Endothelial cell of umbilical vein (primary cell): ENCODE data around the gene LEAP2. TPM values are rescaled to one million over a fixed set of nuclear protein-coding genes. Genes with fewer than 3 reads are reported as not detected.

Source experiments
- BruUV-seq: library from RNA; stranded (reverse); fragments of 400-500 nt; replicated peaks from 2 replicates; lab custom pipeline; 2021; lab: Mats Ljungman, UMichigan
- CTCF ChIA-PET: fragments of 300-600, 350-600 bp; sonication (Branson Sonifier 250); formaldehyde crosslinking; loops from one replicate; lab custom pipeline; 2021; ENCODE audit warnings: antibody characterized with exemption, inconsistent platforms; lab: Charles Lee
- POLR2A ChIA-PET: fragments of 300-600, 350-600 bp; sonication (Branson Sonifier 250); formaldehyde crosslinking; loops from one replicate; lab custom pipeline; 2021; ENCODE audit warnings: antibody characterized with exemption, inconsistent platforms; lab: Charles Lee
- DNase-seq: peaks from one replicate; pipeline ENCODE4 v3.0.0-alpha.2; 2011; ENCODE audit warnings: low read depth, low spot score
- FAIRE-seq: peaks from 2 replicates; lab custom pipeline; 2011; peaks lifted over from hg19 to GRCh38; lab: Jason Lieb, UNC
- H2AFZ ChIP-seq: 2 replicates; pipeline ENCODE4 v1.6.0; 2012; ENCODE audit warnings: low read depth, low read length, control low read depth, inconsistent platforms
- H3K27ac ChIP-seq: 2 replicates; pipeline ENCODE4 v1.5.1; 2011; ENCODE audit warnings: low read depth, mild to moderate bottlenecking, control low read depth, low read length, moderate library complexity; ENCODE audit not compliant: insufficient read depth
- H3K27me3 ChIP-seq, 2 experiments: 2 replicates each; pipeline versions ENCODE4 v1.6.0 to v1.6.1; 2011; ENCODE audit warnings: low read length in 2 of 2, mixed read lengths in 1 of 2; ENCODE audit not compliant: control insufficient read depth in 2 of 2, insufficient read depth in 2 of 2
- H3K36me3 ChIP-seq, 2 experiments: 2 replicates in 1 of 2; 3 replicates in 1 of 2; pipeline ENCODE4 v1.5.1; 2011; ENCODE audit warnings: low read length in 2 of 2, mild to moderate bottlenecking in 1 of 2, moderate library complexity in 1 of 2; ENCODE audit not compliant: control insufficient read depth in 2 of 2, insufficient read depth in 2 of 2; ENCODE audit errors: extremely low read depth in 1 of 2
- H3K4me1 ChIP-seq: 3 replicates; pipeline ENCODE4 v1.5.1; 2011; ENCODE audit warnings: mild to moderate bottlenecking, low read length; ENCODE audit not compliant: control insufficient read depth, insufficient read depth; ENCODE audit errors: extremely low read depth
- H3K4me2 ChIP-seq: 2 replicates; pipeline ENCODE4 v1.6.1; 2011; ENCODE audit warnings: low read length, control low read depth, mixed read lengths; ENCODE audit not compliant: insufficient read depth
- H3K4me3 ChIP-seq, 3 experiments: fragments of 200-600 bp in 1 of 3; sonication (generic), shearing (Covaris generic) in 1 of 3; replicated peaks in 1 of 3; 2 replicates each; pipeline ENCODE4 v1.5.1; 2011 to 2016; ENCODE audit warnings: control low read depth in 3 of 3, low read length in 3 of 3, mild to moderate bottlenecking in 2 of 3, inconsistent platforms in 1 of 3, low read depth in 1 of 3, moderate library complexity in 1 of 3; ENCODE audit not compliant: insufficient read depth in 1 of 3
- H3K79me2 ChIP-seq: 2 replicates; pipeline ENCODE4 v1.6.0; 2012; ENCODE audit warnings: low read length, inconsistent platforms; ENCODE audit not compliant: control insufficient read depth, insufficient read depth
- H3K9ac ChIP-seq: replicated peaks from 2 replicates; pipeline ENCODE3; 2011; ENCODE audit warnings: low read length, control low read depth; ENCODE audit not compliant: insufficient read depth; ENCODE audit errors: extremely low read depth
- H3K9me1 ChIP-seq: replicated peaks from 3 replicates; pipeline ENCODE4 v1.6.0; 2011; ENCODE audit warnings: mild to moderate bottlenecking, low read length; ENCODE audit not compliant: control insufficient read depth, insufficient read depth; ENCODE audit errors: extremely low read depth
- H3K9me3 ChIP-seq: replicated peaks from 2 replicates; pipeline ENCODE4 v1.5.1; 2012; ENCODE audit warnings: low read length, inconsistent platforms; ENCODE audit not compliant: control insufficient read depth, insufficient read depth
- H4K20me1 ChIP-seq: replicated peaks from 2 replicates; pipeline ENCODE3; 2011; ENCODE audit warnings: mild to moderate bottlenecking, low read length; ENCODE audit not compliant: control insufficient read depth, insufficient read depth; ENCODE audit errors: extremely low read depth
- CTCF ChIP-seq, 2 donors: IDR thresholded peaks; 1 replicate in 1 of 2; 2 replicates in 1 of 2; pipeline ENCODE4 v1.5.1; 2011; ENCODE audit warnings: low read length in 2 of 2, mild to moderate bottlenecking in 2 of 2, moderate library complexity in 2 of 2, control low read depth in 1 of 2, inconsistent platforms in 1 of 2, low read depth in 1 of 2; ENCODE audit not compliant: insufficient read depth in 1 of 2; ENCODE audit errors: extremely low read depth in 1 of 2
- GATA2 ChIP-seq: IDR thresholded peaks from 2 replicates; pipeline ENCODE4 v1.7.0; 2011; ENCODE audit warnings: low read depth, mild to moderate bottlenecking, moderate library complexity, mixed read lengths, low read length; ENCODE audit not compliant: insufficient read length, insufficient read depth
- MYC ChIP-seq: IDR thresholded peaks from one replicate; pipeline ENCODE4 v1.6.1; 2011; ENCODE audit warnings: mild to moderate bottlenecking, low read depth, low read length
- POLR2A ChIP-seq: IDR thresholded peaks from 2 replicates; pipeline ENCODE4 v1.6.1; 2012; ENCODE audit warnings: low read depth, mild to moderate bottlenecking, control low read depth, low read length
- POLR2AphosphoS5 ChIP-seq: IDR thresholded peaks from 2 replicates; pipeline ENCODE4 v1.6.1; 2012; ENCODE audit warnings: low read depth, mild to moderate bottlenecking, control low read depth, low read length, moderate library complexity; ENCODE audit not compliant: insufficient read depth
- dilution Hi-C: fragments of 300-500 bp; cut with MboI; formaldehyde crosslinking; loops from one replicate; pipeline ENCODE4 v1.15.0; 2019; ENCODE audit warnings: low sequenced_read_pairs; ENCODE audit not compliant: extremely low pct_ligation_motif_present
- intact Hi-C: fragments of 100-400 bp; cut with micrococcal nuclease; formaldehyde crosslinking; loops from one replicate; pipeline ENCODE4 v1.10.0; 2022
- polyA plus RNA-seq, 4 experiments: library from polyadenylated mRNA; depleted of rRNA in 3 of 4; stranded (reverse) in 3 of 4; unstranded in 1 of 4; fragments of >200 nt; gene quantifications; 2 replicates each; pipeline versions ENCODE4 v1.2.1 to v1.2.3, GENCODE V29; 2011 to 2012; ENCODE audit warnings: missing spikeins in 1 of 4
- total RNA-seq: library from RNA; stranded (reverse); gene quantifications from 2 replicates; pipeline ENCODE4 v1.2.3, GENCODE V29; 2021

LEAP2 gene
- total and polyA plus RNA-seq, 2 donors (not counting 3 experiments of a cell fraction or from before 2014, with no cell fraction given) = 0.37 to 0.40 TPM

- Histone ChIP-seq H4K20me1 (no peaks in the 10 kb centered on the region), H3K4me2 (no peak overlapping the region), H3K36me3 (peaks cover 23 to 59% of the 10 kb centered on the region in 2 experiments), H3K9me3 (no peaks in the 10 kb centered on the region), H3K4me3 (no peak overlapping the region), H3K27me3 (no peaks in the 10 kb centered on the region), H3K4me1 (peaks cover 6% of the 10 kb centered on the region), H3K27ac (no peak overlapping the region), H3K9ac (no peak overlapping the region), H3K79me2 (no peaks in the 10 kb centered on the region), H2AFZ (no peak overlapping the region), H3K9me1 (no peaks in the 10 kb centered on the region)
- dilution Hi-C loops (no loop called here), intact Hi-C loops (loop anchor here (1.0 to 5.0 kb wide), 5 partner anchors 17 to 498 kb away; partner anchors contain the start of genes CCNI2, GDF9, SHROOM1 and UQCRQ)
- FAIRE-seq (peak; percentile 94), DNase-seq (peak; percentile 82)
- ChIA-PET POLR2A (interaction anchor here (0.7 kb wide), 1 partner anchor 16 kb away, joined by 6 read pairs; no protein-coding TSS in a partner anchor), CTCF (interaction anchor here (0.7 to 3.4 kb wide), 29 partner anchors 8 to 507 kb away, joined by 3 to 122 read pairs (median 5); partner anchors contain the start of genes CCNI2, GDF9, IRF1 and LEAP2)
- BruUV-seq = no TSS peak
- TF ChIP-seq CTCF (IDR thresholded peaks at IDR 0.05; ENCODE audit: extremely low read depth in 1 of 2, insufficient read depth in 1 of 2, low read depth in 1 of 2, low read length in 2 of 2) (peak; percentile 66 to 69), POLR2A (no peak), POLR2AphosphoS5 (peak; percentile 40), GATA2 (no peak), MYC (no peak)
Observed at GRCh38 chr5:132883261-132883834, 9.9 kb downstream of the LEAP2 start.
